CD4-positive, alpha-beta T cell treated with Interleukin-2 at 100 ng/mL for 4 hours (primary cell): Measurements from ENCODE around the gene IQGAP3.
"Not testable (repeated sequence)": the region's sequence is repeated elsewhere in the genome, so short reads cannot be mapped to it uniquely, and the experiment has no call there.

ENCODE experiments used
- DNase-seq: peaks from one replicate; pipeline ENCODE4 v3.0.0-alpha.2; 2020; ENCODE audit warnings: low spot score

The IQGAP3 gene, protein sequence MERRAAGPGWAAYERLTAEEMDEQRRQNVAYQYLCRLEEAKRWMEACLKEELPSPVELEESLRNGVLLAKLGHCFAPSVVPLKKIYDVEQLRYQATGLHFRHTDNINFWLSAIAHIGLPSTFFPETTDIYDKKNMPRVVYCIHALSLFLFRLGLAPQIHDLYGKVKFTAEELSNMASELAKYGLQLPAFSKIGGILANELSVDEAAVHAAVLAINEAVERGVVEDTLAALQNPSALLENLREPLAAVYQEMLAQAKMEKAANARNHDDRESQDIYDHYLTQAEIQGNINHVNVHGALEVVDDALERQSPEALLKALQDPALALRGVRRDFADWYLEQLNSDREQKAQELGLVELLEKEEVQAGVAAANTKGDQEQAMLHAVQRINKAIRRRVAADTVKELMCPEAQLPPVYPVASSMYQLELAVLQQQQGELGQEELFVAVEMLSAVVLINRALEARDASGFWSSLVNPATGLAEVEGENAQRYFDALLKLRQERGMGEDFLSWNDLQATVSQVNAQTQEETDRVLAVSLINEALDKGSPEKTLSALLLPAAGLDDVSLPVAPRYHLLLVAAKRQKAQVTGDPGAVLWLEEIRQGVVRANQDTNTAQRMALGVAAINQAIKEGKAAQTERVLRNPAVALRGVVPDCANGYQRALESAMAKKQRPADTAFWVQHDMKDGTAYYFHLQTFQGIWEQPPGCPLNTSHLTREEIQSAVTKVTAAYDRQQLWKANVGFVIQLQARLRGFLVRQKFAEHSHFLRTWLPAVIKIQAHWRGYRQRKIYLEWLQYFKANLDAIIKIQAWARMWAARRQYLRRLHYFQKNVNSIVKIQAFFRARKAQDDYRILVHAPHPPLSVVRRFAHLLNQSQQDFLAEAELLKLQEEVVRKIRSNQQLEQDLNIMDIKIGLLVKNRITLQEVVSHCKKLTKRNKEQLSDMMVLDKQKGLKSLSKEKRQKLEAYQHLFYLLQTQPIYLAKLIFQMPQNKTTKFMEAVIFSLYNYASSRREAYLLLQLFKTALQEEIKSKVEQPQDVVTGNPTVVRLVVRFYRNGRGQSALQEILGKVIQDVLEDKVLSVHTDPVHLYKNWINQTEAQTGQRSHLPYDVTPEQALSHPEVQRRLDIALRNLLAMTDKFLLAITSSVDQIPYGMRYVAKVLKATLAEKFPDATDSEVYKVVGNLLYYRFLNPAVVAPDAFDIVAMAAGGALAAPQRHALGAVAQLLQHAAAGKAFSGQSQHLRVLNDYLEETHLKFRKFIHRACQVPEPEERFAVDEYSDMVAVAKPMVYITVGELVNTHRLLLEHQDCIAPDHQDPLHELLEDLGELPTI (N-terminal part only)

DNA sequence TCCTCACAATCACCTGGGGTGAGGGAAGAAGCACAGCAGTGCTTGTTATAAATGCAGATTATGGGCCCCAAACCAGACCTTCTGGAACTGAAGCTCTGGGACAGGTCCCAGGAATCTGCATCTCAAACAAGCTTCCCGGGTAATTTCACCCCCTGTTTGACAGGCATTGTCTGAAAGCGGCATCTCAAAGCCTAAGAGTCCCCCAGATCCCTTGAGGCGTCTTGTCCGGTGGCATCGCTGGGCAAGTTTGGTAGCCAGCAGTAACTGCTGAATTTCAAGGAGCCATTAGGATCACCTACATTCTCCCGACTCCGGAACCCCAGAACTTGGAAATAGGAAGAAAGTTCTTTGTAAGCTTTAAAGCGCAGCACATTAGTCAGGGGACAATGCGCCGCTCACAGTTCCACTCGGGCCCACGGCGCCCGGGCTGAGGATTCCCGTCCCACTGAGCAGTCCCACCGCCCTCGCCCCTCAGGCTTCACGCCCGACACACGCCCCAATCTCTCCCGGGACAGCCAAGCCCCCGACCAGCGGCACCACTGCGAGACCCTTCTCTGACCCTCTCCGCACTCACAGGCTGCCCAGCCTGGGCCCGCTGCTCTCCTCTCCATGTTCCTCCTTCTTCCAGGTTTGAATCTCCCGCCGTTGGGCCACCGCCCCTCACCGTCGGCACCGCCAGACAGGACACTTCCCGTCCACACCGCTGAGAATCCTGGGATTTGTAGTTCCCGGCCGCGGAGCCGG lies at the start of gene IQGAP3:
Gene IQGAP3 (minus strand): TSS at position 647 of the 744 bp plus-strand sequence. CDS start 36 bp downstream, at position 611.
- DNase-seq: peak; percentile 75

DNA sequence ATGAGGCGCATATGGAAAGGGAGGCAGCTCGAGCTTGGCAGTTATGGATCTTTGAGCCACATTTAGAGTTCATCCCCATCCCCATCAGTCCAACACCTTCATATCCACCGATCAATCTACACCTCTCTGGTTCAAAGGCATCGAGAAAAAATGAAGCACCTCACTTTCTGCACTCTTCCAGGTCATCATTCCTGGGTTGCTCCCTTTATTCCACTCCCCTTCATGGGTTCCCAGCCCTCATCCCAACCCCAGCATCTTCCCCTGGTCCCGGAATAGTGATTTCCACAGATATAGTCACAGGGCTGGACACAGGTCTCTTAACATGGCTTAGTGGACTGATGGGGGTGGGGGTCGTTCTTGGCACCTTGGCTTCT lies 47.2 kb upstream of the IQGAP3 start:
- DNase-seq: no peak

DNA sequence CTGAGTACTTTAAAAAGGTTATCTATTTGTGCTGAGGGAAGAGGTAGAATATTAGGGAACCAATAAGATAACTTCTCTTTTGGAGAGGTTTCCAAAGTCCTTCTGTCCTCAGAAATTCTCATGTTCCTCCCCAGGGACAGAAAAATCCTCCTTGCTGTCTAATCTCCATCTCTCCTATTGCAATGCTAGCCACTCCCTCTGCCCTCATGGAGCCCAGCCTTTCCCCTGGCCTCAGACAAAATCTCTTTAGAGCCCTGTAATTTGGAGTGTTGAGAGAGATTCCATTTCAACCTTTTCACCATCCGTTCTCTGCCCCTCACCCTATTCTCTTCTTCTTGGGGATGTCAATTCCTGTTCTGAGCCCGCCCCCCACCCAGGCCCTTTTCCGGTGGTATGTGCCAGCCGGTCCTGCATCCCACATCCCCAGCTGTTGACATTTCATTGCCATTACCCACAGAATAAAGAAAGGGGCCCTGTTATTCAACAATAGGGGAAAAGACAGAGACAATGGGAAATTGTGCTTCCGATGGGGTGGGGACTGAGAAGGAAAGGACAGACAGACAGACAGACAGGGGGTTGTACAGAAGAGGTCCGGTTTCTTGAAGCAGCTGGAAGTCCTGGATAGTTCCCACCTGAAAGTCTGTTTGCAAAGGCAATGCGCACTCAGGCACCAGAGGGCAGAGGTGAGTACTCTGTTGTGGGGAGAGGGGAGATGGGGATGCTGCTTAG lies 46.7 kb upstream of the IQGAP3 start, which contains the start of gene HAPLN2:
Gene HAPLN2 (plus strand): TSS at position 563 of the 729 bp plus-strand sequence. CDS start 4,076 bp downstream, outside the sequence.
- DNase-seq: no peak

DNA sequence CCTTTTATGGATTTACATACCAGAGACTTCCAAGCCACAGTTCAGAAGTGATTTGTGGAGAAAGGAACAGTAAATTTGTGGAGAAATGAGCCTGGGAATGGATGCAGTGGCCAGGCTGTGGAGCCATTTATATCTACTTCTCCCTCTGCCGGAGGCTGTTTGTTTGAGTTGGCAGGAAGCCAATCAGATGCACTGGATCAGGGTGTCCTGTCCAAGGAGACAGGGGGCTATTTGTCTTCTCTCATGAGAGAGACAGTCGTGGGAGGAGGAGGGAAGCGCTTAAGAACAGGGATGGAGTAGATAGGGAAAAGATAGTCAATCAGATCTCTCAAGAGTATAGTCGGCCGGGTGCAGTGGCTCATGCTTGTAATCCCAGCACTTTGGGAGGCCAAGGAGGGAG lies 44.1 kb upstream of the IQGAP3 start:
- DNase-seq: no peak

DNA sequence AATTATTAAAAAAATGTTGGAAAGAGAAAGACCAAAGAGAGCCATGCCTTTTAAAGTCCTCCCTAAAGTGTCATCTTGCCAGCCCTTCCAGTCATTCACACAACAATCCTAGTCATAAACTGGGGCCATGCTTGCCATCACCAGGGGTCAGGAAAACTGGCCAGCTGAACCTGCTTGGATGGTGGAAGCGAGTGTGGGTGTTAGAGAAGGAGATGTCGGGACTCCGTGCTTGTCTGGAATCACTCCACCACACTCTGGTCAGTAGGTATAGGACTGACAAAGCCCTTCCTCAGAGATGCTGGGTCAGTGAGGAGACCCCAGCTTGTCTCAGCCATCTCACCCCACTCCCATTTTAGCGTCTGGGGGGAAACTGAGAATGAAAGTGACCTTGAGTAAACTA lies 43.6 kb upstream of the IQGAP3 start:
- DNase-seq: no peak

DNA sequence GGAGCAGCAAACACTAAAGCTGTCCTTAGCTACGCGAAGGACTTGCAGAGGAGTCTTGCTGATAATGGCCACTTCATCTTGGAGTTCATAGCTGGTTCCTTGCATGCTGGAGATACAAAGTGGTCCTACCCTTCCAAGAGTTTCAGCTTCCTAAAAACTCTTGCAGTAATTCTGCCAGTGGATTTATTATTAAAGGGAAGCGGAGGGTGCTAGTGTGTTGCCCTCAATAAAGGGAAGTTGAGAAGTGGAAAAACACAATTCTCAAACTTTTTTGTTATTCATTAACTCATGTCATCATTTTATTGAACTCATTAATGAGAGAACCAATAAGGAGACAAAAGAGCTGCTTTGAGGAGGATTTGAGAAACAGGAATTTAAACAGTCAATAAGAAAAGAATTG lies 40.3 kb upstream of the IQGAP3 start:
- no peak for DNase-seq

DNA sequence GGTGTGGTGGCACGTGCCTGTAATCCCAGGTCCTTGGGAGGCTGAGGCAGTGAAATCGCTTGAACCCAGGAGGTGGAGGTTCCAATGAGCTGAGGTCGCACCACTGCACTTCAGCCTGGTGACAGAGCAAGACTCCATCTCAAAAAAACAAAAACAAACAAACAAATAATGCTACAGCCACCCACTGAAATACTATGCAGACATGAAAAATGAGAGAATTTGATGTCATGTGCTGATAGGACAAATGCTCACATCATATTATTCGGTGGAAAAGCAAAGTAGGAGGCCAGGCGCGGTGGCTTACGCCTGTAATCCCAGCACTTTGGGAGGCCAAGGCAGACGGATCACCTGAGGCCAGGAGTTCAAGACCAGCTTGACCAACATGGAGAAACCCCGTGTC lies 37.7 kb upstream of the IQGAP3 start:
- not testable (repeated sequence) for DNase-seq

DNA sequence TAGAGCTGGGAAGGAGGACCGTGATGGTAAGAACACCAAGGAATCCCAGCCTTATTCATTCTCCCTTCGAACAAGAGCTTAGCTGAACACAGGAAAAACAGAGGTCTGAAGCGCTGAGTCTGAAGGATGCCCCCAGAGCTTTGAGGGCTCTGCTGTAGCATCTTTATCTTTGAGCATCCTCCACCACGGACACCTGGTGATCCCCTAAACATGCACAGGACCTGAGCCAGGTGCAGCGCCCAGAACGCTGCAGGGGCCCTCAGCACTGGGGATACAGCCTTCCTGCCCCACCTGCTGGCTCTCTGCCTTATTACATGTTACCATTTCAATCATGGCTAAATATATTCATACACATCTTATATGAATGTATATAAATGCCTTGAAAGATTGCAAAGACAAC lies 36.6 kb upstream of the IQGAP3 start:
- peak; percentile 66 for DNase-seq

DNA sequence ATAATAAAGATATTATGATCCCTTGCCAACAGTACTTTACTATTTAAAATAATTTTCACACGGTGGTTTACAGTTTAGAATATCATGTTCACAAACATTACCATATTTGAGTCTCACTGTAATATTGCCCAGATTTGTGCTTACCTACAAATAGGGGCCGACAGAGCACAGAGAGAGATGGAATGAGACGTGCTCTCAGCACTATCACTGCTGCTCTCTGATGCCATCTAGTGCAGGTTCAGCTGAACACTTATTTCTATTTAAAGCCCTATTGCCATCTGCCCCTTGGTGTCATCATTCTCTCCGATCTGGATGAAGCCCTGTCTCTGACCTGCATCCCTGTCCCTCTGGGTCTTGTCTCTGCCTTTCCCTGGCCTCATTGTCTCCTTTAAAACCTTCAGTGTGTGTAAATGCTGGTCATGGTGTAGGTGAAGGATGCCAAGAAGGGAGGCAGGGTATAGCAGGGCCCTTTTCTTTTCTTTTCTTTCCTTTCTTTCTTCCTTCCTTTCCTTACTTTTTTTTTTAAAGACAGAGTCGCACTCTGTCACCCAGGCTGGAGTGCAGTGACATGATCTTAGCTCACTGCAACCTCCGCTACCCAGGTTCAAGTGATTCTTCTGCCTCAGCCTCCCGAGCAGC lies 35.8 kb upstream of the IQGAP3 start:
- peak; percentile 78 for DNase-seq

DNA sequence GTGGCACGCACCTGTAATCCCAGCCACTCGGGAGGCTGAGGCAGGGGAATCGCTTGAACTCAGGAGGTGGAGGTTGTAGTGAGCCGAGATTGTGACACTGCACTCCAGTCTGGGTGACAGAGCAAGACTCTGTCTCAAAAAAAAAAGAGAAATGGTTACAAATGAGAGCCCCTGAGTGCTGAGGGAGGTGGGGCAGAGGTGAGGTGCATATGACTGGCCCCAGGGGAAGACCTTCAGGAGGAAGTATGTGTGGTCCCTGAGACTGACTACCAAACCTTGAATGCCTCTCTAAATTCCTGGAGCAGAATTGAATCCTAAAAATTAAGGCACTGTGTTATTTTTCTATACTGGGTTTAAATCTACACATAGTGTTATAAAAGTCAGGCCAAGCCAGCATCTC lies 35.0 kb upstream of the IQGAP3 start:
- not testable (repeated sequence) for DNase-seq

DNA sequence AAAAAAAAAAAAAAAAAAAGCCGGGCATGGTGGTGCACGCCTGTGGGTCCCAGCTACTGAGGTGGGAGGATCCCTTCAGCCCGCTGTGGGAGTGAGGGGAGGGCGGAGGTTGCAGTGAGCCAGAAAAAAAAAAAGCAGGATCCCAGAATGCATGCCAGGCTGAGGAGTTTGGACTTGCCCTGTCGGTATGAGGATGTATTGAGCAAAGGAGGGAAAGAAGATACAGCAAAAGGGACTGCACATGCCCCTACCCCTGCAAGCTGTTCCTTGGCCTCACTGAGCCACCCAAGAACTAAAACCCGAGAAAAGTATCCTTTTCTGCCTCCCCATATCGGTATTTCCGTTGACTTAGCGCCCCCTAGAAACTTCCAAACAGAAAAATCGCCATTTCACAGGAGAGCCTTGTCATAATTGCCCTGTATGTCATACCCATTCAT lies 30.2 kb upstream of the IQGAP3 start:
- DNase-seq: peak; percentile 29

DNA sequence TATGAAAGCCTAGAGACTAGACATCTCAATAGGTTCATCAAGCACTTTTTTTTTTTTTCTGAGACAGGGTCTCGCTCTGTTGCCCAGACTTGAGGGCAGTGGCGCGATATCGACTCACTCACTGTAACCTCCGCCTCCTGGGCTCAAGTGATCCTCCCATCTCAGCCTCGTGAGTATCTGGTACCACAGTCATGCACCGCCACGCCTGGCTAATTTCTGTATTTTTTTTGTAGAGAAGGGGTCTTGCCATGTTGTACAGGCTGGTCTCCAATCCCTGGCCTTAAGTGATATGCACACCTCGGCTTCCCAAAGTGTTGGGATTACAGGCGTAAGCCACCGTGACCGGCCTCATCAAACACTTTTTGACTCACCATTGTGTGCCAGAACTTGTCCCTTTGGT lies 29.5 kb upstream of the IQGAP3 start:
- no peak for DNase-seq

DNA sequence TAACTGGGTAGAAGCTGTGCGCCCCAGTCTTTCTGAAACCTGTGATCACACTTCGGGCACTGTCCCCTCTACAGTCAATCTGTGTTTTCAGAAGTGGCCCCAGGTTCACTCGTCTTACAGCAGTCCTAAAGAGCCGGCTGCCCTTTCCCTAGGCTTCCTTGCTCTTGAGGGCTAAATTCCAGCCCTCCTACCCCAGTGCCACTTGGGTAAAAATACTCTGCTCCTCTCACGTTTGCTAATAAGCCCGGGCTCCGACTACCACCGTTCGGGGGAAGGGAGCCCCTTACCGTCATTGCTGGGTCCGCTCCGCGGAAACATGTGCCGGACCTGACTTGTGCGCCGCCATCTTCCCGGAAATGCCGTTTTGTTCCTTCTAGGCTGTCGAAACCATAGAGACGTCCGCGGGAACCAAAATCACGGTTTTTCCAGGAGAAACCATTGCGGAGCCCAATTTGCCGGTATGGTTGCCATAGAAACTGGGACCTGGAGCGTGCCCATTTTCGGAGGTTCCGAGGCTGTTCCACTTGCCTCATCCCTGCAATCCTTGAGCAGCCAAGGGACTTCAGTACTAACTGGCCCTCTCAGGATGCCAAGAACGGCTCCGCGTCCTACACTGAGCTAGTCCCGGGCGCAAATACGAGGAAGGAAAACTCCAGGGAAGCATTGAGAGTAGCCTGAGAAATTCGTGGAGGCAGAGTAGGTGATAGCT lies 28.9 kb upstream of the IQGAP3 start, which contains the start of gene GPATCH4:
Gene GPATCH4 (minus strand): TSS at position 358 of the 709 bp plus-strand sequence.
- DNase-seq: peak; percentile 90

DNA sequence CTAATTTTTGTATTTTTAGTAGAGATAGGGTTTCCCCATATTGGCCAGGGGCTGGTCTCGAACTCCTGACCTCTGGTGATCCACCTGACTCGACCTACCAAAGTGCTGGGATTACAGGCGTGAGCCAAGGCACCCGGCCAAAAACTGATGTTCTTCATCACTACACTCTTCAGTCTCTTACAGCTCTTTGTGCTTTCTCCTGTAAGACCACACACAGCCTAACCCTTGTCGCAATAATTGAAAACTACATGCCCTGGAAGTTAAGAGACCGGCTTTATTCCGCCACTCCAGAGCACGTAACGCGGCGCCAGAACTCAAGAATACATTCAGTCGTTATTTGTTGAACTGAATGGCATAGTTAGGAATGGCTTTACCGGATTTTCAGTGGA lies 28.4 kb upstream of the IQGAP3 start:
- DNase-seq: no peak

DNA sequence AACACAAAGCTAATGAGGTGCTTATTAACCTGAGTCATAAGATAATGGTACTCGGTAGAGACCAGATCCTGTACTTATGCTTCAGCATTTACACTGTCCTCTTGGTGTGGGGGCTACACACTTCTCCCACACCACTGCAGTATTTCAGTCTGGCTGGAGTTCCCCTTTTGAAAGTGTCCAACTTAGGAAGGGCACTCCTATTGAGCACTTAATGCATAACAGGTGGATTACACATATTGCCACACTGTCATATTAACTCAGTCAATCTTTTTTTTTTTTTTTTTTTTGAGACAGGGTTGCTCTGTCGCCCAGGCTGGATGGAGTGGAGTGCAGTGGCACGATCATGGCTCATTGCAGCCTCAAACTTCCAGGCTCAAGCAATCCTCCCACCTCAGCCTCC lies 27.4 kb upstream of the IQGAP3 start:
- peak; percentile 30 for DNase-seq

DNA sequence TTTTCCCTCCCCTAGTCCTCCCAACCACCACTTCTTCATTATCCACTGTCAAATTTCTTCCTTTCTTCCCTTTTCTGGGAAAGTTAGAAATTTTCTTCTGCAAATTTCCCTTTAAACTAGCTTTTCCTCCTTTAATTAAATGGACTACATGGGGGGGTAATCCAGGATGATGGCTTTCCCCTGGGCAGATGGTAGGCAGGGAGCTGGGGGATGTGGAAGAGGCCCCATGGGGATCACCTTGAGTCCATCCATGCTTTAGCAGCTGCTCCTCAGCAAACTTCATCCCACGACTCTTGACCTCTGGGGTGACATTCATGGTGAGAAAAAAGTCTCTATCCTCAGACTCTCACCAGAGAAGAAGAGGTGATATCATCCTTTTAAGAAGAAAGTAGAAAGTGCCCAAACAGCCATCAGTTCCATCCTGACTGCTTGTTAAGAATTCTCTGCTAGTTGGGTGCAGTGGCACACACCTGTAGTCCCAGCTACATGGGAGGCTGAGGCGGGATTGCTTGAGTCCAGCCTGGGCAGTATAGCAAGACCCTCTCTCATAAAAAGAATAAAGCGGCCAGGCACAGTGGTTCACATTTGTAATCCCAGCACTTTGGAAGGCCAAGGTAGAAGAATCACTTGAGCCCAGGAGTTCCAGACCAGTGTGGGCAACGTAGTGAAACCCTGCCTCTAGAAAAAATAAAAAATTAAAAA lies 26.5 kb upstream of the IQGAP3 start:
- no peak for DNase-seq

DNA sequence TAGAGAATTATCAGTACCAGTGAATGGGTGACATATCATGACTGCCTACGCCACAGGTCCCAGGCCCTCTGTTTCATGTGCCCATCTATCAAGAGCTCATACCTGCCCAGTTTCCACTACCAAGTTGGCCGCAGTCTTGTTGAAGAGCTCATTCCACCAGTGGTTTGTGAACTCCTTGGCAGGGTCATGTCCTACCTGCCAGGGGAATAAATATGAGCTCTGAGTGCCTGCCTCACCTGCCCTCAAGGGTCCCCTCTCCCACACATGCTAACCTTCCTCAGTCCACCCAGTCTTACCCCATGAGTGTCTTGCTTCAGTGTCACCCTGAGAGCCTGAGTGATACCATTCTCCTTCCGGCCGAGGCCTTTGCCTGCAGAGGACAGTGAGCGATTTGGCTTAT lies 25.8 kb upstream of the IQGAP3 start:
- no peak for DNase-seq

DNA sequence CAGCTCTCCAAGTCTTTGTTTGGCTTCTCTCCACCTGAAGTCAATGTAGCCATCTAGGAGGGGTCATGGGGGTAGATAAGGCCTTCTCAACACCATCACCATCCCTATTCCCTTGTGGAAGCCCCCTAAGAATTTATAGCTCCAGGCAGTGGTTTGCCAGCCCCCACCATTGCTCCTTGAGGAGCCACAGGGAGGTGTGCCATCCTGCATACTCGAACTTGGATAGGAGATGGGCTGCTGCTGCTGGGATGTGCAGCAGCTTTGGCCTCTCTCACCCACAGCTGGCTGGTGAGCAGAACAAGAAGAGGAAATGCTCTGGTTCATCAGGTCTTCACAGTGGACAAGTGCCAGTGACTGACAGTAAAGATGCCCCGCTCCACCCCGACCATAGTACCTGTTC lies 24.1 kb upstream of the IQGAP3 start:
- DNase-seq: no peak

DNA sequence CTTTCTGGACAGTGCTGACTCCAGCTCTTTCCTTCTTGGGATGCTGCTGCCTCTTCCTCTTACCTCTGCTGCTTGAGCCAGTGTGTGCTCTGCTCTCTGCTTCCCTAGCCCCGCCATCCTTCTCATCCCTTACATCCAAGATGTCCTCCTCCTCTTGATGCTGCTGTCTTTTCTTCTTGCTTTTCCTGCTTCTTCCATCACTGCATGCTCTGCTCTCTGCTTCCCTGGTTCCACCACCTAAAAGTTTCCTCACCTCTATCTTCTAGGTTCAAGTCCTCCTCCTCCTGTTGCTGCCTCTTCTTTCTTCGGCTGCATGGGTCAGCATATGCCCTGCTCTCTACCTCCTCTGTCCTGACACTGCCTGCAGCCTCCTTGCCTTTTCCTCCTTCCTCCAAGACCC lies 22.7 kb upstream of the IQGAP3 start:
- DNase-seq: no peak
